Occipital lobe (tissue), 2 donors: ENCODE data around the gene METTL25B. TPM values are rescaled to one million over a fixed set of nuclear protein-coding genes. Genes with fewer than 3 reads are reported as not detected.

Experiments
- DNase-seq: peaks from one replicate; lab custom pipeline; 2025; lab: John Stamatoyannopoulos, UW
- total RNA-seq: library from RNA; depleted of rRNA; stranded (reverse); fragments of >200 nt; gene quantifications from one replicate; pipeline ENCODE4 v1.2.3, GENCODE V29; 2014

The METTL25B gene
- total RNA-seq = 9.2 TPM

- peak; percentile 81 for DNase-seq
These were observed at the start of gene METTL25B for GRCh38 chr1:156727926-156728598. TSS of gene METTL25B (plus strand) at chr1:156728469. CDS start at chr1:156729105, 636 bp downstream.

- no peak for DNase-seq
These were observed 48.2 kb upstream of the METTL25B start for GRCh38 chr1:156680056-156680455.

GRCh38 chr1:156681196-156681960, 46.9 kb upstream of the METTL25B start:
- no peak for DNase-seq

GRCh38 chr1:156682166-156682890, 45.9 kb upstream of the METTL25B start:
- no peak for DNase-seq

- no peak for DNase-seq
These were observed 44.0 kb upstream of the METTL25B start for GRCh38 chr1:156684227-156684782.

GRCh38 chr1:156689035-156689952, 39.0 kb upstream of the METTL25B start:
- DNase-seq = no peak

- DNase-seq = no peak
These were observed 38.2 kb upstream of the METTL25B start for GRCh38 chr1:156689953-156690674.

- DNase-seq = no peak
These were observed 37.6 kb upstream of the METTL25B start for GRCh38 chr1:156690675-156691036.

GRCh38 chr1:156691191-156691590, 37.1 kb upstream of the METTL25B start:
- no peak for DNase-seq

GRCh38 chr1:156691665-156692440, 36.4 kb upstream of the METTL25B start:
- DNase-seq = no peak

- no peak for DNase-seq
These were observed 35.8 kb upstream of the METTL25B start for GRCh38 chr1:156692441-156692924.

GRCh38 chr1:156692925-156693847, 35.1 kb upstream of the METTL25B start:
- no peak for DNase-seq

GRCh38 chr1:156693848-156694689, 34.2 kb upstream of the METTL25B start:
- no peak for DNase-seq

- DNase-seq = no peak
These were observed 33.6 kb upstream of the METTL25B start for GRCh38 chr1:156694690-156694962.

- no peak for DNase-seq
These were observed 31.5 kb upstream of the METTL25B start for GRCh38 chr1:156696755-156697154.

- no peak for DNase-seq
These were observed 30.8 kb upstream of the METTL25B start for GRCh38 chr1:156697481-156697880.

GRCh38 chr1:156698995-156699394, 29.3 kb upstream of the METTL25B start:
- no peak for DNase-seq
